ENCODE results near the gene ERC1. TPM values are rescaled to one million over a fixed set of nuclear protein-coding genes. Genes with fewer than 3 reads are reported as not detected.

Gene ERC1
- polyA plus RNA-seq, 2 of the 4 experiments (the other 2 are of a cell fraction) = 14.2 to 20.9 TPM

GRCh38 chr12:1256991-1257390, 266.0 kb downstream of the ERC1 start:
- no peak for ATAC-seq
- FAIRE-seq = no peak
- WGBS (ENCODE audit: missing lambda C conversion rate) = 95% methylated on average over 7 of the region's 7 CpGs
- Histone ChIP-seq H3K4me1 (no peaks in the 10 kb centered on the region), H3K4me2 (no peak overlapping the region), H3K9me3 (no peaks in the 10 kb centered on the region), H3K4me3 (no peak overlapping the region), H3K27ac (no peak overlapping the region)
- POLR2A ChIA-PET = no interaction called here
- CTCF ChIA-PET = no interaction called here
- DNase-seq (ENCODE audit: low read depth in 1 of 2, low spot score in 1 of 2) = no peak
- no peak for TF ChIP-seq E2F6 (IDR thresholded peaks at IDR 0.05; ENCODE audit: borderline replicate concordance, low read depth)
- 0 out of 2 replicates have a peak, but pooled peaks have one; percentile 6 for TF ChIP-seq POLR2A (IDR thresholded peaks at IDR 0.05; ENCODE audit: low read length)

GRCh38 chr12:1262011-1262410, 271.0 kb downstream of the ERC1 start:
- H3K4me2 ChIP-seq = no peak overlapping the region
- ATAC-seq (no peak), FAIRE-seq (no peak), DNase-seq (ENCODE audit: low read depth in 1 of 2, low spot score in 1 of 2) (no peak)
- H3K27ac ChIP-seq = no peak overlapping the region
- H3K4me3 ChIP-seq = no peak overlapping the region
- ChIA-PET CTCF (interaction anchor here (1.3 kb wide), 1 partner anchor 13 kb away, joined by 3 read pairs; no protein-coding TSS in a partner anchor), POLR2A (no interaction called here)
- no peaks in the 10 kb centered on the region for H3K4me1 ChIP-seq
- WGBS (ENCODE audit: missing lambda C conversion rate) = 36% methylated on average over 2 of the region's 2 CpGs
- TF ChIP-seq HES2 (IDR thresholded peaks at IDR 0.05) (no peak), PHF8 (IDR thresholded peaks at IDR 0.05; ENCODE audit: borderline replicate concordance, low read depth) (no peak), CHD4 (IDR thresholded peaks at IDR 0.05; ENCODE audit: borderline replicate concordance) (no peak), SMC3 (IDR thresholded peaks at IDR 0.05) (no peak), NFE2L2 (conservative IDR thresholded peaks at IDR 0.05; ENCODE audit: low read length) (no peak), ESRRA (IDR thresholded peaks at IDR 0.05; ENCODE audit: borderline replicate concordance, low read length) (no peak), NR3C1 (IDR thresholded peaks at IDR 0.05) (no peak), ZC3H11A (IDR thresholded peaks at IDR 0.05) (no peak)
- H3K9me3 ChIP-seq = no peaks in the 10 kb centered on the region

- CTCF ChIA-PET = interaction anchor here (0.8 to 1.2 kb wide), 4 partner anchors 10 to 149 kb away, joined by 3 to 5 read pairs (median 3); no protein-coding TSS in a partner anchor
- DNase-seq (ENCODE audit: low read depth in 1 of 2, low spot score in 1 of 2) = no peak
These were observed 276.2 kb downstream of the ERC1 start for GRCh38 chr12:1267243-1267642.

More at GRCh38 chr12:1267243-1267642, 276.2 kb downstream of the ERC1 start:
- Histone ChIP-seq H3K4me2 (no peak overlapping the region), H3K27ac (no peak overlapping the region), H3K4me1 (no peaks in the 10 kb centered on the region), H3K4me3 (no peak overlapping the region), H3K9me3 (no peaks in the 10 kb centered on the region)
- TF ChIP-seq RNF2 (IDR thresholded peaks at IDR 0.05; ENCODE audit: borderline replicate concordance, low read depth) (no peak), KDM1A (IDR thresholded peaks at IDR 0.05; ENCODE audit: low read depth) (no peak), ELK1 (IDR thresholded peaks at IDR 0.05; ENCODE audit: low read depth, low read length) (no peak), MAZ (IDR thresholded peaks at IDR 0.05; ENCODE audit: borderline replicate concordance, low read depth, low read length) (no peak), RAD21 (conservative IDR thresholded peaks at IDR 0.05 in 1 of 2, IDR thresholded peaks at IDR 0.05 in 1 of 2) (no peak), BHLHE40 (IDR thresholded peaks at IDR 0.05; ENCODE audit: low read depth, low read length) (no peak), HOXA7 (CRISPR knock-in tag; IDR thresholded peaks at IDR 0.05) (no peak), HES2 (IDR thresholded peaks at IDR 0.05) (no peak), USF2 (IDR thresholded peaks at IDR 0.05) (no peak), HOXB13 (CRISPR knock-in tag; IDR thresholded peaks at IDR 0.05; ENCODE audit: low read depth) (no peak), POLR2A (IDR thresholded peaks at IDR 0.05; ENCODE audit: low read length) (no peak), CHD2 (IDR thresholded peaks at IDR 0.05; ENCODE audit: low read length, partially characterized antibody) (no peak), RCOR1 (IDR thresholded peaks at IDR 0.05; ENCODE audit: low read depth, low read length) (no peak), CBX2 (IDR thresholded peaks at IDR 0.05; ENCODE audit: borderline replicate concordance, low read depth) (no peak), ESRRA (IDR thresholded peaks at IDR 0.05; ENCODE audit: borderline replicate concordance, low read length) (no peak), CHD4 (IDR thresholded peaks at IDR 0.05; ENCODE audit: borderline replicate concordance) (no peak), BCL3 (IDR thresholded peaks at IDR 0.05) (no peak), FOSB (CRISPR knock-in tag; IDR thresholded peaks at IDR 0.05) (no peak)
- FAIRE-seq = no peak
- 86% methylated on average over 7 of the region's 7 CpGs for WGBS (ENCODE audit: missing lambda C conversion rate)
- ATAC-seq = no peak
- POLR2A ChIA-PET = no interaction called here
